ENCODE measurements around the gene PXYLP1.

DNA sequence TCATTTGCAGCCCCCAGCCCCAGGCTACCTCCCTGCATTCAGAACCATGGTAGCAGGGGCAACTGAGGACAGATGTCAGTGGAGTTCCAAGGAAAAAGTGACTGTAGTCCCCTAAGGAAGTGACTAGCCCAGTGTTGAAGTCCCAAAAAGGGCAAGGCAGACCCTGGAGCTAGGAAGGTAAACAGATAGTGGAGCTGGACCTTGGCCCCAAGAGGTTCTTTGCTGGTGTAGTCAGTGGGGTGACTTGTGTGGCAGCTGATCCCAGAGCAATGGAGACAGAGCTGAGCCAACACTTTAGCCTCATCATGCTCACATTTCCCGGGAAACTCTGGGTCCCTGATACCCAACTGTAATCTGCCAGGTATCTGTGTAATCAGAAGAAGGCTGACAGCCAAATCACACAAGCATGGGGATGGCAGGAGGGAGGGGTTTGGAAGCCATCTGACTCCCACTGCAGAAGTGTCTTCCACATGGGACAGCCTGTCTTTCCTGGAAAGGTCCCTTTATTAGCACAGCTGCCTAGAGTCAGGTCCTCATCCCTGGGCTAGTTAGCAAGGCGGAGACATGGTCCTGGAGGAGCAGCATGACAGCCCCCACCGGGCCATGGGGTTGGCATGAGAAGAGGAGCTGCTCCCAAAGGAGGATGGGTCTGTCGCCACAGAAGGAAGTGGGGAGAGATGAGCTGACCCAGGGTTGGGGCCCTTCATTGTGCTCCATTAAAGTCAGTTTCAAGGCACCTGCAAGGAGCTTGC is 39.8 kb downstream of the PXYLP1 start:
- TF ChIP-seq ARNT (IDR thresholded peaks at IDR 0.05) (no peak), FOXA1 (IDR thresholded peaks at IDR 0.05) (no peak), BHLHE40 (IDR thresholded peaks at IDR 0.05; ENCODE audit: borderline replicate concordance) (no peak), SP1 (IDR thresholded peaks at IDR 0.05) (no peak), TARDBP (IDR thresholded peaks at IDR 0.05) (no peak), NFRKB (IDR thresholded peaks at IDR 0.05) (no peak), SUZ12 (IDR thresholded peaks at IDR 0.05) (no peak), L3MBTL2 (conservative IDR thresholded peaks at IDR 0.05) (no peak), CTBP1 (IDR thresholded peaks at IDR 0.05; ENCODE audit: borderline replicate concordance) (no peak), FOXK2 (IDR thresholded peaks at IDR 0.05) (no peak), HDGF (IDR thresholded peaks at IDR 0.05; ENCODE audit: borderline replicate concordance) (no peak), ELF4 (IDR thresholded peaks at IDR 0.05) (no peak), FOXM1 (IDR thresholded peaks at IDR 0.05; ENCODE audit: borderline replicate concordance) (no peak)

Measured in HEK293T (cell line).